ENCODE results near the gene PKNOX2. TPM values are rescaled to one million over a fixed set of nuclear protein-coding genes. Genes with fewer than 3 reads are reported as not detected.

The PKNOX2 gene
- total and polyA plus RNA-seq, 9 donors: 11.5 to 27.8 (median 24.5) TPM

DNA sequence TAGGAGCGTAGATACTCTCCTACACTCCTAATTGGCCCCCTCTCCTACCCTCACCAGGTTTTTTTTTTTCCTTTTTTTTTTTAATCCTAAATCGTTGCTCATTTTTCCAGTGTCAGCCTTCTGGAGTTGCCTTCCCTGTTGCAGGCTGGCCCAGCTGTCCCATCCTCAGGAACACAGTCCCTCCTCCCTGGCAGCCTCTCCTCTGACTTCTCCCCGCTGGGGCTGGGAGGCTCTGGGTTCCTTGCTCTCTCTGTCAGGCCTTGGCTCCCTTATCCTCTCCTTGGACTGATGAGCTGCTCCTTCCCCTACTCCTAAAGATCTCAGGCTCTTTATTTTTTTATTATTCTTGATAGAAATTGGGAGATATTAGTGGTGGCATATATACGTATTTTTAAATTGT lies 62.2 kb downstream of the PKNOX2 start:
- Histone ChIP-seq H3K27me3 (ENCODE audit: control insufficient read depth, insufficient read depth, low read length) (no peaks in the 10 kb centered on the region), H3K4me1 (ENCODE audit: control insufficient read depth, insufficient read depth, low read length) (peaks cover 46% of the 10 kb centered on the region), H3K4me3 (ENCODE audit: low read length) (no peak overlapping the region), H3K9me3 (replicated peaks; ENCODE audit: control insufficient read depth, low read depth, low read length) (no peaks in the 10 kb centered on the region), H3K27ac (ENCODE audit: low read length) (no peak overlapping the region), H3K36me3 (ENCODE audit: control insufficient read depth, insufficient read depth, low read length) (peaks cover 4% of the 10 kb centered on the region)
- peak; percentile 64 for DNase-seq
- WGBS (ENCODE audit: insufficient coverage): 50% methylated on average over 2 of the region's 4 CpGs

GRCh38 chr11:125227151-125227550 lies 62.6 kb downstream of the PKNOX2 start:
- H3K4me1 ChIP-seq (ENCODE audit: control insufficient read depth, insufficient read depth, low read length): peaks cover 42% of the 10 kb centered on the region
- H3K4me3 ChIP-seq (ENCODE audit: low read length): no peak overlapping the region
- H3K27me3 ChIP-seq (ENCODE audit: control insufficient read depth, insufficient read depth, low read length): no peaks in the 10 kb centered on the region
- H3K36me3 ChIP-seq (ENCODE audit: control insufficient read depth, insufficient read depth, low read length): peaks cover 4% of the 10 kb centered on the region
- no peak for DNase-seq
- H3K27ac ChIP-seq (ENCODE audit: low read length): no peak overlapping the region
- H3K9me3 ChIP-seq (replicated peaks; ENCODE audit: control insufficient read depth, low read depth, low read length): no peaks in the 10 kb centered on the region
- WGBS (ENCODE audit: insufficient coverage): no CpG with 5 or more reads among the region's 5 CpGs

DNA sequence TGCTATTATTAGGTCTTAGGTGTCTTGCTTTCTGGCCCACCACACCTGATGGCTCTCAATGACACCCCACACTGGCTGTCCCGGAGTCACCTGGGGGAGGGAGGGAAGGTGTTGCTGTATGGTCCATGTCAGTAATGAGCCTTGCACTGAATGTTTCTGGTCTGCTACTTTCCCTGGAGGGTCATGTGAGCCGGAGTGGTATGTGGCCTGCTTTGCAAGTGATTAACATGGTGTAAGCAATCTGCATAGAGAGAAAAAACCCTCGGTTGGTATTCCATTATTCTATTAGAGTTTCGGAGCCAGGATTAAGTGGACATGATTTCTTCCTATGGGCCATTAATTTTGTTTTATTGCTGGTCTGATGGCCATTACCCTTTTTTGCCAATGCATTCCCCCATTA lies 63.9 kb downstream of the PKNOX2 start:
- no CpG with 5 or more reads among the region's 4 CpGs for WGBS (ENCODE audit: insufficient coverage)
- no peaks in the 10 kb centered on the region for H3K9me3 ChIP-seq (replicated peaks; ENCODE audit: control insufficient read depth, low read depth, low read length)
- H3K27me3 ChIP-seq (ENCODE audit: control insufficient read depth, insufficient read depth, low read length): no peaks in the 10 kb centered on the region
- peaks cover 4% of the 10 kb centered on the region for H3K36me3 ChIP-seq (ENCODE audit: control insufficient read depth, insufficient read depth, low read length)
- H3K27ac ChIP-seq (ENCODE audit: low read length): no peak overlapping the region
- no peak for DNase-seq
- H3K4me1 ChIP-seq (ENCODE audit: control insufficient read depth, insufficient read depth, low read length): peaks cover 41% of the 10 kb centered on the region
- H3K4me3 ChIP-seq (ENCODE audit: low read length): no peak overlapping the region

DNA sequence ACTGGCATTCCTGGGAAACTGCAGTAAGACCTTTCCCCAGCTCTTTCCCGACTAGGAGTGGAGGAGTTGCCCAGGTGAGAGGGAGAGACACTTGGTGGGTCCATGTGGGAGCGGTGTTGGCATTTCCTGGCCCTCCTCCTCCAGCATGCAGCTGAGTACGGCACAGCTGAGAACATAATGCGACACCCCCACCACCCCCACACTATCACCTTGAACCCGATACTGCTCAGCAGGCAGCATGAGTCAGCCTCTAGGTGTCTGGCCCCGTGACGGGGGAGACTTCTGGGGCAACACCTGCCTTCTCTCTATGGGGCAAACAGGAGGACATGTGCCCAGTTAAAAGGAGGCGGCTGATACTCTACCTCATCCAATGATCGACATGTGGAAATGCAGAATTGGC lies 64.4 kb downstream of the PKNOX2 start:
- no peak for DNase-seq
- Histone ChIP-seq H3K4me3 (ENCODE audit: low read length) (no peak overlapping the region), H3K27me3 (ENCODE audit: control insufficient read depth, insufficient read depth, low read length) (no peaks in the 10 kb centered on the region), H3K9me3 (replicated peaks; ENCODE audit: control insufficient read depth, low read depth, low read length) (no peaks in the 10 kb centered on the region), H3K27ac (ENCODE audit: low read length) (no peak overlapping the region), H3K36me3 (ENCODE audit: control insufficient read depth, insufficient read depth, low read length) (peaks cover 4% of the 10 kb centered on the region), H3K4me1 (ENCODE audit: control insufficient read depth, insufficient read depth, low read length) (peaks cover 36% of the 10 kb centered on the region)
- 80% methylated on average over 2 of the region's 9 CpGs for WGBS (ENCODE audit: insufficient coverage)

- no peaks in the 10 kb centered on the region for H3K9me3 ChIP-seq (replicated peaks; ENCODE audit: control insufficient read depth, low read depth, low read length)
- peaks cover 4% of the 10 kb centered on the region for H3K36me3 ChIP-seq (ENCODE audit: control insufficient read depth, insufficient read depth, low read length)
- no peak overlapping the region for H3K27ac ChIP-seq (ENCODE audit: low read length)
- no peak for DNase-seq
- no peak overlapping the region for H3K4me3 ChIP-seq (ENCODE audit: low read length)
- H3K27me3 ChIP-seq (ENCODE audit: control insufficient read depth, insufficient read depth, low read length): no peaks in the 10 kb centered on the region
- peaks cover 27% of the 10 kb centered on the region for H3K4me1 ChIP-seq (ENCODE audit: control insufficient read depth, insufficient read depth, low read length)
- WGBS (ENCODE audit: insufficient coverage): no CpG with 5 or more reads among the region's 2 CpGs
Observed at GRCh38 chr11:125229916-125230315, 65.4 kb downstream of the PKNOX2 start.

- Histone ChIP-seq H3K4me1 (ENCODE audit: control insufficient read depth, insufficient read depth, low read length) (peaks cover 7% of the 10 kb centered on the region), H3K27ac (ENCODE audit: low read length) (no peak overlapping the region), H3K9me3 (replicated peaks; ENCODE audit: control insufficient read depth, low read depth, low read length) (peaks cover 9% of the 10 kb centered on the region), H3K27me3 (ENCODE audit: control insufficient read depth, insufficient read depth, low read length) (no peaks in the 10 kb centered on the region), H3K36me3 (ENCODE audit: control insufficient read depth, insufficient read depth, low read length) (peaks cover 21% of the 10 kb centered on the region), H3K4me3 (ENCODE audit: low read length) (no peak overlapping the region)
- no peak for DNase-seq
- WGBS (ENCODE audit: insufficient coverage): no CpG with 5 or more reads among the region's 1 CpG
Observed at GRCh38 chr11:125233116-125233515, 68.6 kb downstream of the PKNOX2 start.

GRCh38 chr11:125233736-125234275 lies 69.3 kb downstream of the PKNOX2 start:
- WGBS (ENCODE audit: insufficient coverage): 58% methylated on average over 3 of the region's 8 CpGs
- no peak for DNase-seq
- Histone ChIP-seq H3K36me3 (ENCODE audit: control insufficient read depth, insufficient read depth, low read length) (peaks cover 23% of the 10 kb centered on the region), H3K4me1 (ENCODE audit: control insufficient read depth, insufficient read depth, low read length) (peaks cover 5% of the 10 kb centered on the region), H3K4me3 (ENCODE audit: low read length) (no peak overlapping the region), H3K9me3 (replicated peaks; ENCODE audit: control insufficient read depth, low read depth, low read length) (peaks cover 9% of the 10 kb centered on the region), H3K27ac (ENCODE audit: low read length) (no peak overlapping the region), H3K27me3 (ENCODE audit: control insufficient read depth, insufficient read depth, low read length) (no peaks in the 10 kb centered on the region)

GRCh38 chr11:125235071-125235471 lies 70.5 kb downstream of the PKNOX2 start:
- Histone ChIP-seq H3K9me3 (replicated peaks; ENCODE audit: control insufficient read depth, low read depth, low read length) (peaks cover 9% of the 10 kb centered on the region), H3K4me3 (ENCODE audit: low read length) (no peak overlapping the region), H3K4me1 (ENCODE audit: control insufficient read depth, insufficient read depth, low read length) (peaks cover 4% of the 10 kb centered on the region), H3K36me3 (ENCODE audit: control insufficient read depth, insufficient read depth, low read length) (peaks cover 25% of the 10 kb centered on the region), H3K27me3 (ENCODE audit: control insufficient read depth, insufficient read depth, low read length) (no peaks in the 10 kb centered on the region), H3K27ac (ENCODE audit: low read length) (no peak overlapping the region)
- no peak for DNase-seq
- 38% methylated on average over 3 of the region's 5 CpGs for WGBS (ENCODE audit: insufficient coverage)

DNA sequence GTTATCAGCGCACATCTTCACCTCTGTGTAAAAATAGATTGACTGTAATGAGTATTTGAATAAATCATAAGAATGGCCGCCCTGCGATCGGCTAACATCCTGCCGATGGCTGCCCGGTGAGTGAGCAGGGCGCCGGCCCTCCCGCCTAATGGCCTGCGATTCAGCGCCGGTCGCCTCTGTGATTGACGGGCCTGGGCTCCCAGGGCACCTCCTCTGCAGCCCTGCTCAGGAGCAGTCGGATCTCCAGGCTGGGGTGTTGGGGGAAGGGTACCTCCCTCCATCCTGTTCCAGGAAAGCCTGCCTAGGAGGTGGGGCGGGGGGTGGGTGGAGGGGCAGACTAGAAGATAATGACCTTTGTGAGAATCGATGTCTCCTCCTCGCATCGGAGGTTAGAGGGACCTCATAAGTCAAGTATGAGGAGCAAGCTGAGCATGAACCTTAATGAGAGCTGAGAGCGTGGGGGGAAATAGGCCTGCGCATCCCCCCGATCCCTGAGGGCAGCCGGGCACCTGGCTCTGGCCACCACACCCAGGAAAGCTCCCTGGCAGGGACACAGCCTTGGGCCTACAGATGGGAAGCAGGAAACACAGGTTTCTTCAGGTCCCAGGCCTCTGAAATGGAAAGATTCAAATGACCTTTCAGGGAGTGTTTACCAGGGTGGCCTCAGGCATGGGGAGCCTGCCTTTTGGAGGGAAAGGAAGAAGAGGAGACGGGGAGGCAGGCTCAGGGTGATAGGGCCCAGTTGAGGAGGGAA lies 71.7 kb downstream of the PKNOX2 start:
- H3K27me3 ChIP-seq (ENCODE audit: control insufficient read depth, insufficient read depth, low read length): no peaks in the 10 kb centered on the region
- no peak overlapping the region for H3K4me3 ChIP-seq (ENCODE audit: low read length)
- WGBS (ENCODE audit: insufficient coverage): 89% methylated on average over 13 of the region's 24 CpGs
- H3K36me3 ChIP-seq (ENCODE audit: control insufficient read depth, insufficient read depth, low read length): peaks cover 31% of the 10 kb centered on the region
- H3K27ac ChIP-seq (ENCODE audit: low read length): no peak overlapping the region
- DNase-seq: no peak
- peaks cover 4% of the 10 kb centered on the region for H3K4me1 ChIP-seq (ENCODE audit: control insufficient read depth, insufficient read depth, low read length)
- peaks cover 9% of the 10 kb centered on the region for H3K9me3 ChIP-seq (replicated peaks; ENCODE audit: control insufficient read depth, low read depth, low read length)

GRCh38 chr11:125239585-125240560 lies 75.3 kb downstream of the PKNOX2 start:
- Histone ChIP-seq H3K27me3 (ENCODE audit: control insufficient read depth, insufficient read depth, low read length) (no peaks in the 10 kb centered on the region), H3K4me1 (ENCODE audit: control insufficient read depth, insufficient read depth, low read length) (peaks cover 3% of the 10 kb centered on the region), H3K4me3 (ENCODE audit: low read length) (no peak overlapping the region), H3K36me3 (ENCODE audit: control insufficient read depth, insufficient read depth, low read length) (peaks cover 32% of the 10 kb centered on the region), H3K27ac (ENCODE audit: low read length) (no peak overlapping the region), H3K9me3 (replicated peaks; ENCODE audit: control insufficient read depth, low read depth, low read length) (peaks cover 9% of the 10 kb centered on the region)
- WGBS (ENCODE audit: insufficient coverage): 60% methylated on average over 19 of the region's 26 CpGs
- DNase-seq: no peak
